ENCODE measurements around the gene CACNA2D2. TPM values are rescaled to one million over a fixed set of nuclear protein-coding genes. Genes with fewer than 3 reads are reported as not detected.

The CACNA2D2 gene
- total and polyA plus RNA-seq, 2 of the 4 experiments (the other 2 are of a cell fraction) = 0.15 TPM; not detected in 1

- 67% methylated on average over 1 of the region's 9 CpGs; no CpG with 5 or more reads in 1 of the 2 experiments for WGBS, 2 experiments (ENCODE audit: extremely low coverage in 2 of 2, insufficient read length in 1 of 2)
- Histone ChIP-seq H3K36me3 (ENCODE audit: control insufficient read depth, insufficient read depth, low read length) (no peaks in the 10 kb centered on the region), H4K20me1 (ENCODE audit: insufficient read depth, low read length) (no peaks in the 10 kb centered on the region), H2BK5ac (ENCODE audit: low read depth, low read length, poor library complexity, severe bottlenecking) (no peak overlapping the region), H3K4me2 (ENCODE audit: low read depth, low read length) (no peak overlapping the region), H2AK9ac (replicated peaks; ENCODE audit: low read depth, low read length, poor library complexity) (no peak overlapping the region), H4K5ac (ENCODE audit: low read depth, low read length) (no peak overlapping the region), H3K27me3 (ENCODE audit: control insufficient read depth, insufficient read depth, low read length) (peaks cover 49% of the 10 kb centered on the region), H3K9me3 (ENCODE audit: control insufficient read depth, insufficient read depth, low read length) (no peaks in the 10 kb centered on the region), H3K4ac (ENCODE audit: low read depth, low read length) (no peak overlapping the region), H3K23ac (ENCODE audit: low read depth, low read length) (no peak overlapping the region), H3K79me1 (ENCODE audit: low read depth in 1 of 2, low read length in 2 of 2) (no peaks in the 10 kb centered on the region), H3K56ac (ENCODE audit: extremely low read depth, insufficient read depth, low read length) (no peak overlapping the region), H2AFZ (replicated peaks; ENCODE audit: low read length, poor library complexity) (no peak overlapping the region), H2BK15ac (ENCODE audit: low read depth, low read length) (no peak overlapping the region), H3K14ac (replicated peaks; ENCODE audit: low read depth, low read length) (no peak overlapping the region), H3K9ac (ENCODE audit: low read depth, low read length) (no peak overlapping the region), H2BK120ac (ENCODE audit: low read depth, low read length) (no peak overlapping the region), H2BK20ac (ENCODE audit: low read depth, low read length) (no peak overlapping the region), H4K8ac (ENCODE audit: low read depth in 2 of 2, low read length in 2 of 2) (no peak overlapping the region), H4K91ac (ENCODE audit: insufficient read depth, low read depth, low read length) (no peak overlapping the region), H2AK5ac (ENCODE audit: low read depth, low read length) (no peak overlapping the region), H3K27ac (ENCODE audit: insufficient read depth, low read length) (no peak overlapping the region), H3K18ac (ENCODE audit: low read depth, low read length) (no peak overlapping the region), H3K9me1 (ENCODE audit: insufficient read depth, low read length) (no peaks in the 10 kb centered on the region), H3K4me3 (ENCODE audit: insufficient read depth, low read depth, low read length) (no peak overlapping the region), H3K4me1 (ENCODE audit: control insufficient read depth, insufficient read depth, low read length) (no peaks in the 10 kb centered on the region)
- in situ Hi-C loops (cut with MboI; ENCODE audit: low sequenced_read_pairs) (no loop called here), dilution Hi-C loops (cut with HindIII; ENCODE audit: low sequenced_read_pairs, unreplicated experiment) (no loop called here), intact Hi-C loops (cut with micrococcal nuclease) (no loop called here)
- CTCF ChIA-PET = no interaction called here
- POLR2A ChIA-PET (ENCODE audit: unreplicated experiment) = no interaction called here
- TF ChIP-seq RAD21 (IDR thresholded peaks at IDR 0.05; ENCODE audit: low read length) (peak; percentile 20; the same call in 1 of the 2 replicates), CHD1 (IDR thresholded peaks at IDR 0.05; ENCODE audit: low read depth, low read length) (no peak), CEBPB (IDR thresholded peaks at IDR 0.05; ENCODE audit: low read depth, low read length) (no peak), RCOR1 (IDR thresholded peaks at IDR 0.05; ENCODE audit: insufficient replicate concordance, low read length) (no peak)
- no peak for DNase-seq
- no TSS peak for BruUV-seq (replicated peaks)
- peak; percentile 27; the same call in 1 of the 2 replicates for ATAC-seq (ENCODE audit: low read depth)
These were observed 75.3 kb downstream of the CACNA2D2 start for GRCh38 chr3:50428007-50428633.
